Measurements from ENCODE around the gene MICAL1. TPM values are rescaled to one million over a fixed set of nuclear protein-coding genes. Genes with fewer than 3 reads are reported as not detected.

The MICAL1 gene
- total RNA-seq, 1 experiment from 2014 or later, result 92.9 TPM

GRCh38 chr6:109450801-109451200 is 4.8 kb downstream of the MICAL1 start:
- no peak overlapping the region for H2AK5ac ChIP-seq (ENCODE audit: insufficient read length, low read length)
- no peak overlapping the region for H4K5ac ChIP-seq (ENCODE audit: insufficient read length, low read depth, low read length)
- no peaks in the 10 kb centered on the region for H4K20me1 ChIP-seq (ENCODE audit: control insufficient read depth, insufficient read depth, insufficient read length)
- no peak overlapping the region for H2AFZ ChIP-seq (ENCODE audit: low read length)
- H3K27ac ChIP-seq (ENCODE audit: insufficient read length, low read depth, low read length), result no peak overlapping the region
- Mint-ChIP-seq H3K4me3 (no peak overlapping the region), H3K36me3 (ENCODE audit: insufficient read depth in 1 of 3, low read depth in 3 of 3) (peaks cover 13 to 61% (median 43%) of the 10 kb centered on the region in 3 experiments), H3K27ac (no peak overlapping the region), H3K9me3 (no peaks in the 10 kb centered on the region; a peak in 1 of 5 replicates), H3K27me3 (ENCODE audit: low read depth) (no peaks in the 10 kb centered on the region), H3K4me1 (peaks cover 8 to 9% of the 10 kb centered on the region in 2 experiments)
- H2BK20ac ChIP-seq (ENCODE audit: low read depth, low read length, poor library complexity, severe bottlenecking), result no peak overlapping the region
- H4K91ac ChIP-seq (ENCODE audit: insufficient read length, low read depth, low read length), result no peak overlapping the region
- no peak overlapping the region for H3K4me2 ChIP-seq (ENCODE audit: insufficient read depth, insufficient read length, low read length)
- no CpG with 5 or more reads among the region's 3 CpGs for WGBS (ENCODE audit: extremely low coverage, insufficient read length, low lambda C conversion rate)
- no peaks in the 10 kb centered on the region for H3K4me1 ChIP-seq (ENCODE audit: insufficient read depth, low read length)
- no peak for DNase-seq
- no peak overlapping the region for H3K14ac ChIP-seq (ENCODE audit: insufficient read depth, low read length)
- no peaks in the 10 kb centered on the region for H3K27me3 ChIP-seq (ENCODE audit: insufficient read depth, low read length)
- H3K4ac ChIP-seq (ENCODE audit: low read depth, low read length), result no peak overlapping the region
- H2BK15ac ChIP-seq (ENCODE audit: low read depth, low read length), result no peak overlapping the region
- peaks cover 10% of the 10 kb centered on the region for H3K23me2 ChIP-seq (ENCODE audit: insufficient read length, low read depth, low read length, poor library complexity, severe bottlenecking)
- H3K9ac ChIP-seq (ENCODE audit: extremely low read depth, insufficient read length, low read length), result no peak overlapping the region
- no peak overlapping the region for H2BK12ac ChIP-seq (ENCODE audit: insufficient read length, low read depth, low read length)
- H3K79me2 ChIP-seq (ENCODE audit: insufficient read depth, low read length), result no peaks in the 10 kb centered on the region
- no peak overlapping the region for H3T11ph ChIP-seq (ENCODE audit: low read length)
- H3K9me3 ChIP-seq (ENCODE audit: control insufficient read depth, low read depth, low read length), result no peaks in the 10 kb centered on the region
- no peaks in the 10 kb centered on the region for H3K79me1 ChIP-seq (ENCODE audit: insufficient read depth, low read depth, low read length, poor library complexity, severe bottlenecking)
- H4K8ac ChIP-seq (replicated peaks; ENCODE audit: insufficient read length, low read depth, low read length), result no peak overlapping the region
- no peak overlapping the region for H3K18ac ChIP-seq (ENCODE audit: insufficient read length, low read depth, low read length)
- TF ChIP-seq, protein P1, sequence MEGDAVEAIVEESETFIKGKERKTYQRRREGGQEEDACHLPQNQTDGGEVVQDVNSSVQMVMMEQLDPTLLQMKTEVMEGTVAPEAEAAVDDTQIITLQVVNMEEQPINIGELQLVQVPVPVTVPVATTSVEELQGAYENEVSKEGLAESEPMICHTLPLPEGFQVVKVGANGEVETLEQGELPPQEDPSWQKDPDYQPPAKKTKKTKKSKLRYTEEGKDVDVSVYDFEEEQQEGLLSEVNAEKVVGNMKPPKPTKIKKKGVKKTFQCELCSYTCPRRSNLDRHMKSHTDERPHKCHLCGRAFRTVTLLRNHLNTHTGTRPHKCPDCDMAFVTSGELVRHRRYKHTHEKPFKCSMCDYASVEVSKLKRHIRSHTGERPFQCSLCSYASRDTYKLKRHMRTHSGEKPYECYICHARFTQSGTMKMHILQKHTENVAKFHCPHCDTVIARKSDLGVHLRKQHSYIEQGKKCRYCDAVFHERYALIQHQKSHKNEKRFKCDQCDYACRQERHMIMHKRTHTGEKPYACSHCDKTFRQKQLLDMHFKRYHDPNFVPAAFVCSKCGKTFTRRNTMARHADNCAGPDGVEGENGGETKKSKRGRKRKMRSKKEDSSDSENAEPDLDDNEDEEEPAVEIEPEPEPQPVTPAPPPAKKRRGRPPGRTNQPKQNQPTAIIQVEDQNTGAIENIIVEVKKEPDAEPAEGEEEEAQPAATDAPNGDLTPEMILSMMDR (conservative IDR thresholded peaks at IDR 0.05), result no peak
- H2BK5ac ChIP-seq (ENCODE audit: insufficient read length, low read length), result no peak overlapping the region
- no peak overlapping the region for H3K56ac ChIP-seq (ENCODE audit: insufficient read length, low read depth, low read length)
- no peak overlapping the region for H2BK120ac ChIP-seq (ENCODE audit: low read depth, low read length, poor library complexity, severe bottlenecking)
- H3K23ac ChIP-seq (ENCODE audit: insufficient read length, low read depth, low read length), result no peak overlapping the region

All from H9 (cell line).